NCI-H146 treated with DMSO at 0.1 percent for 48 hours (cell line): ENCODE measurements around the gene SLC43A3.
"Not testable (repeated sequence)": the region's sequence is repeated elsewhere in the genome, so short reads cannot be mapped to it uniquely, and the experiment has no call there.

Source experiments
- DNase-seq: peaks from one replicate; lab custom pipeline; 2025; ENCODE audit not compliant: unreplicated experiment; lab: John Stamatoyannopoulos, UW

Gene SLC43A3

DNA sequence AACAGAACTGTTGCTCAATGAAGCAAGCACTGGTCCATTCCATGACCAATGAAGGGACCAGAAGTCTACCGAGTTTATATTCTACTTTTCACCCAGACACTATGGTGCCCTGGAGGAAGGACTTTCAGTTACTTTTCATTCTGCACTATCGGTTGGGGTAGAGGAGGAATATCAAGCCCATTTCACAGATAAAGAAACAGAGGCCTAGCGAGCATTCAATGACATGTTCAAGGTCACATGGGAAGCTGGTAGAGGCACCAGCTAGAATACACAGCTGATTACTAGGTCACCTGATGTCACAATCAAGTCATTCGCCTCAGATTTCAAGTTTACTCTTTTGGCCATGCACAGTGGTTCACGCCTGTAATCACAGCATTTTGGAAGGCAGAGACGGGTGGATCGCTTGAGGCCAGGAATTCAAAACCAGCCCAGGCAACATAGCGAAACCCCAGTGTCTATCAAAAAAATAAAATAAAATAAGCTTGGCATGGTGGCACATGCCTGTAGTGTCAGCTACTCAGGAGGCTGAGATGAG, 18.9 kb downstream of the SLC43A3 start:
- no peak for DNase-seq

DNA sequence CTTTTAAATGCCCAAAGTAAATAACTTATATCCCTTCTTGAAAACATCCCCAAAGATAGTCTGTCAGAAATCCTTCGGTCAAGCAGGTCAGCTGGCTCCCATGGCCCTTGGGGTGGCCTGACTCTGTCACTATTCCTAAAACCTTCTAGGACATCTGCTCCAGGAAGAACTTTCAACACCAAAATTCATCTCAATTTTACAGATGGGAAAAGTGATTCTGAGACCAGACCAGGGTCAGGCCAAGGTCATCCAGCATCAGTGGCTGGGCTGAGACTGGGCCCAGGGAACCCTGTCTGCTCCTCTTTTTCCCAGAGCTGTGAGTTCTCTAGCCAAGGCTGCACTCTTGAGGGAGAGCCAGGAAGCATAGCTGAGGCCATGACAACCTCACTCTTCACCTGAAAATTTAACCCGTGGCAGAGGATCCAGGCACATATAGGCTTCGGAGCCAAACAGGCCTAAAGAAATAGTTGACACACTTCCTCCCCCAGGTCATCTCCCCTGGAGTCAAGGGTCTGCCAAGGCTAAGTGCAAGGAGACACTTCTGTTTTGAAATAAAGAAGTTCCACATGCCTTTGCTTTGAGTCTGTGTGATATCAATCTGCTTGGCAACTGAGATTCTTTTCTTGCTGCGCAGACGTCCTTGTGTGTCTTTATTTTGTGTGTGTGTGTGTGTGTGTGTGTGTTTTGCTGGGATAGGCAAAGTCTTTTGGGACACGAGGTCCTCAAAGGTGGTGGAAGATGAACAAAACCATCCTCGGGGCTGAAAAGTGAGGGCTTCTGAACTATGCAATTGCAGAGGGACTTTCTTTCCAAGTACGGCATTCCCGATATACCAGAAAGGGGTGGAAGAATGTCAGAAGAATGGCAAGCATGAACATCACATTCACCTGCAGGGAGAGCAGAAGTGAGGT, 19.7 kb downstream of the SLC43A3 start:
- DNase-seq: no peak

DNA sequence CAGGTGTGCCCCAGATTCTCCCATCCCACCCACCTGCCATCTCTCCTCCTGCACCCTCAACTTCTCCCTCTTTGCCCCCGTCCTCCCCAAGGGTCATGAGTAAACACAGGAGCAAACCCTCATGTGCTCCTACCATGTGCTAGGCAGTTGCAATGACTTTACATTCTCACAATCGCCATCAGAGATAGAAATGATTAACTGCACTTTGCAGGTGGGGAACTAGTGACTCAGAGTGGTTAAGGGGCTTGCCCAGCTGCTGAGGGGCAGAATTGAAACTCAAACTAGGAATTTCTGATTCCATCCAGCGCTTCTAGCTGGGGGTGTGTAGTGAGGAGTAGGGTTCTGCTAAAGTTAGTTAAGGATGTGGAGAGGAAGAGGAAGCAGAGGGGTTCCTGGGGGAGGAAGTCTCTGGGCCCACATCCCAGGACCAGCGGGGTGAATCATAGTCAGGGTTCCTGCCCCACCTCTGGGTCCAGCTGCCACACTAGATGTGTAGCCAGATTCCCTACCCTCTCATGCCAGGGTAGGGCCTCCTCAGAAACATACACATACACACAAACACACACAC, 20.5 kb downstream of the SLC43A3 start:
- DNase-seq: no peak

DNA sequence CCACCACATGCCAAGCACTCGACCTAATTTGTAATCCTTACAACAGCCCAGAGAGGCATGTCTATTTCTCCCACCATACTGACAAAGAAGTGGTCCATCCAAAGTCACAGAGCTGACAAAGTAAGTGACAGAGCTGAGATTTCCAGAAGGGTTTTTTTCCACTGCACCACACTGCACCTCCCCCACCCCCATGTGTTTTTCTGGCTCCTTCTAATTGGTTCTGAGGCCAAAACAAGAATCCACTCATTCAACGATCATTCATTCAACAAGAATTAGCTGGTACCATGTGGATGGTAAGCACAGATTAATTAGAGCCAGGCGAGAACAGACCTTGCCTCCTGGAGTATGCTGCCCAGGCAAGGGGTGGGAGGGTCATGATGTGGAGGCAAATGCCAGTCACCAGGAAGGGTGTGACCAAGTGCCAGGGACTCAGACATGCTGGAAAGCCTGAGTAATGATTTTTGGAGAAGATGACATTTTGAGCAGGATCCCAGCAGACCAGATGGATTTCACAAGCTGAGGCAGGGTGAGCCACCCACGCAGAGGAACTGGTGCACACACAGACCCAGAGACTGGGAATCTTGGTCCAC, 21.6 kb downstream of the SLC43A3 start:
- DNase-seq: no peak

DNA sequence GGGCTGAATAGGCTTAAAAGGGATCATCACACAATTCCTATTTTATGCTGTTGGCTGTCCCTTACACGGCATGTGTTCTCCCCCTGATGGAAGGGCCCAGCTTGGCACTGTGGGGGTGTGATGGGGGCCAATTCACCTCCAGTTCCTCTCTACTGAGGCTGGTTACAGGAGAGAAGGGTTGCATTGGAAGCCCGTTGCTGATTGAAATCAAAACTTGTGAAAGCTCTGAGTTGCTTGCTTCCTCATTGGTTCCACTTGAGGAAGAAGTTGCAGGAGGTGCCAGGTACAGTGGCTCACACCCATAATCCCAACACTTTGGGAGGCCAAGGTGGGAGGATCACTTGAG, 23.1 kb downstream of the SLC43A3 start:
- no peak for DNase-seq

DNA sequence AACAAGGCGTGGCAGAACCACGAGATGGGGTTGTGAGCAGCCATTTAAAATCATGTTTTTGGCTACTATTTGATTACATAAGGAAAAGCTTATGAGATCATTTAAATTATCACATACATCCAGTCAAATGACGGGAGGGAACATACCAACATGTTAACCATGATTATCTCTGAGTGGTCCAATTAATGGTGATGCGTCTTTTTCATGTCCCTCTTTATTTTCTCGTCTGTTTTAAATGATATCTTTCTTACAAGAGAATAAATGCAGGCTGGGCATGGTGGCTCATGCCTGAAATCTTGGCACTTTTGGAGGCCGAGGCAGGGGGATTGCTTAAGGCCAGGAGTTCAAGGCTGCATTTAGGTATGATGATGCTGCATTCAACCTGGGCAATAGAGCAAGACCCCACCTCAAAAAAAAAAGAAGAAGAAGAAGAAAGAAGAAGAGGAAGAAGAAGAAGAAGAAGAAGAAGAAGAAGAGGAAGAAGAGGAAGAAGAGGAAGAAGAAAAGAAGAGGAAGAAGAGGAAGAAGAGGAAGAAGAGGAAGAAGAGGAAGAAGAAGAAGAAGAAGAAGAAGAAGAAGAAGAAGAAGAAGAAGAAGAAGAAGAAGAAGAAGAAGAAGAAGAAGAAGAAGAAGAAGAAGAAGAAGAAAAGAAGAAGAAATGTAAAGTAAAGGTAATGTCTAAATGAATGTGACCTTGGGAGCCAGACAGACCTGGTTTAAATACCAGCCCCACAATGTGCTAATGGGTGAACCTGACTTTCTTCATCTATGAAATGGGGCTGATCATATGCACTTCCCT, 23.7 kb downstream of the SLC43A3 start:
- DNase-seq: not testable (repeated sequence)

DNA sequence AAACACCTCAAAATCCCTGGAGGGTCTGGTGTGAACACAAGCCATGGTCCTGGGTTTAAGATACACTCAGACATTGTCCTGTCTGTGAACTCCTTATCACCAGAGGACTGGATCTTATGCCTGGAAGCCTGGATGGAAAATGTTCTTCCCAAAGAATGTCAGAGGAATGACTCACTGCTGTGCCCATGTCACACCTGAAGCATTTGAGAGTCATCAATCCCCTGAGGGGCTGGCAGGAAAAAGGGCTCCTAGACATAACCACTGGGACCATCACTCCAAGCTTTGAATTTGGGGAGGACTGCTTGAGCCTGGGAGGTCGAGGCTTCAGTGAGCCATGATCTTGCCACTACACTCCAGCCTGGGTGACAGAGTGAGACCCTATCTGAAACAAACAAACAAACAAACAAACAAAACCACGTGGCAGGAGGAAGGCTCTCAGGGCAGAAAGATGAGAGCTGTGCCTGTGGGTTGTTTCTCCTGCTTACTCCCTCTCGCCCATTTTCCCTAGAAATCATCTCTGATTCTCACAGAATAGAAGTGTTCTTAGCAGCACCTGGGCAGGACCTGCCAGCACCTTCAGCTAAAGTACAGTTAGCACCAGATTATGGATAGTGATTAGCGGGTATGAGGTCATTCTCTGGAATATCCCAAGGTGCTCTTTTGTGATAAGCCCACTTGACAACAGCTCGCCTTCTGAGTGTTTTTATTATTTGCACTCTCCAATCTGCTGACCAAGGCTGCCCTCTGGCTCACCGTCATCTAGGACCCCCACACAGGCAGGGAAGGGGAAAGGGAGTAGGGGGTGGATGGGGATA, 24.5 kb downstream of the SLC43A3 start:
- DNase-seq: no peak

DNA sequence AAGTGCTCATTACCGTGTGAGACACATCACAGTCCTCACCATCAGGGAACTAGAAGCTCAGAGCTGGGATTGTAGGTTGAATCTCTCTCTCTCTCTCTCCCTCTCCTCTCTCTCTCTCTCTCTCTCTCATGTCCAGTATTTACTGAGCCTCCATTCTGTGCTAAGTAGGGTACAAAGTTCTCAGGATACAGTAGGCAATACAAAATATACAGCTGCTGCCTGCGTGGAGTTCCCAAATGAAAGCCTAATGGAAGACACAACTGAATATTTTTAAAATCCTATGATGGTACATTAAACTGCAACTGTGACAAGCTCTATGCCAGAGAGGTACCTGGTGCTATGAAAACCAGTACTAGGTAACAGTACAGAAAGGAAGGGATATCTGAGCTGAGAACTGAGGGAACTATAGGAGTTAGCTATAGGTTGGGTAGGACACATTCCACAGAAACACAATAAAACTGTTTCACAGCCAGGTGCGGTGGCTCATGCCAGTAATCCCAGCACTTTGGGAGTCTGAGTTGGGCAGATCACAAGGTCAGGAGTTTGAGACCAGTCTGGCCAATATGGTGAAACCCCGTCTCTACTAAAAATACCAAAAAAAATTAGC, 26.8 kb downstream of the SLC43A3 start:
- no peak for DNase-seq

DNA sequence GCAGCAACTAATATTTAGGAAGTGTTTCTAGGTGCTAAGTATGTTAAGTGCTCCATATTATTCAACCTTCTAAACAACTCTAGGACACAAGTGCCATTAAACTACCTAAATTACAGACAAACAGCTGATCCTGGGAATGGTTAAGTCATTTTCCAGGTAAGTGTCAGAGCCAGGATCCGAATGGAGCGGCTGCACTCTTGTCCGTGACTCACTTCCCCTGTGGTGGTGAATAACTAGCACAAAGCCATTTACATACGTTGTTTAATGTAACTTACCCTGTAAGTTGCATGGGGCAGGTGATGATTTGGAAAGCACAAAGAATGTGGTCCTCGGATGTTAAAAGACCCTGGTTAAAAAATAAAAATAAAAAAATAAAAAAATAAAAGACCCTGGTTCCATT, 27.7 kb downstream of the SLC43A3 start:
- no peak for DNase-seq

DNA sequence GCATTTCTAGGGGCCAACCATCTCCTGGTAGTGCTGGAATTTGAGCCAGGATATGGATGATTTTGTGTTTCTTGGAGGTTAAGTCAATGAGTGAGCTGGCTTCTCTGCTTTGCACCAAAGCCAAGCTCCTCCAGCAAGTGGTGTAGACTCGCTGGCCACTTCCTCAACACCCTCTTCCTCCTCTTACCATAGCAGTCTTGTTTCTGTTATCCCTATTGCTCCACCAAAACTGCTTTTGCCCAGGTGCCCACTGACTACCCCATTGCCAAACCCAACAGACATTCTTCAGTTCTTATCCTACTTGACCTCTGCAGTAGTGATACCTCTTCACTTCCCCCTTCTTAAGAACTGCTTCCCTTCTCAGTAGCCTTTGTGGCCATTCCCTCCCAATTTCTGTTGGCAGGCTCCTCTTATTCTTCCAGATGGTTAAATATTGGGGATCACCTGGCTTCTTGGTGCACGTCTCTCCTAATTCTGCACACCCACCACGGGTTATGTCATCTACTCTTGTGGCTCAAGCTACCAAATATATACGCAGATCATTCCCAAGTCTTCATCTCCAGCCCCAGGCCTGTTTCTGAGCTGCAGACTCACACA, 29.4 kb downstream of the SLC43A3 start:
- no peak for DNase-seq

DNA sequence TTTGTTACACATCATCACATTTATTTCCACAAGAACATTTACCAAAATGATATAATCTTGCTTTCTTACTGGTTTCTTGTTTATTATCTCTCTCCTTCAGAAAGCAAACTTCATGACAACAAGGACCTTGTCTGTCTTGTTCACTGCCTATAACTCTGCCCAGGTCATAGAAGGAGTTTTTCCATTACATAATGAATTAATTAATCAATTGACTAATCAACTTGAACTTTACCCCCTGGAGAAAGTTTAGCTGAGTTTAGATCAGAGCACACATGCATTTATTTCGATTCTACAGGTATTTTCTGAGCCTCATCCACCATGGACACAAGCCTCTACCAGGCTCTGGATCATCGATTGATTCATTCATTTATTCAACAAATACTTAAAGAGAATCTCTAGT, 30.2 kb downstream of the SLC43A3 start:
- DNase-seq: no peak

DNA sequence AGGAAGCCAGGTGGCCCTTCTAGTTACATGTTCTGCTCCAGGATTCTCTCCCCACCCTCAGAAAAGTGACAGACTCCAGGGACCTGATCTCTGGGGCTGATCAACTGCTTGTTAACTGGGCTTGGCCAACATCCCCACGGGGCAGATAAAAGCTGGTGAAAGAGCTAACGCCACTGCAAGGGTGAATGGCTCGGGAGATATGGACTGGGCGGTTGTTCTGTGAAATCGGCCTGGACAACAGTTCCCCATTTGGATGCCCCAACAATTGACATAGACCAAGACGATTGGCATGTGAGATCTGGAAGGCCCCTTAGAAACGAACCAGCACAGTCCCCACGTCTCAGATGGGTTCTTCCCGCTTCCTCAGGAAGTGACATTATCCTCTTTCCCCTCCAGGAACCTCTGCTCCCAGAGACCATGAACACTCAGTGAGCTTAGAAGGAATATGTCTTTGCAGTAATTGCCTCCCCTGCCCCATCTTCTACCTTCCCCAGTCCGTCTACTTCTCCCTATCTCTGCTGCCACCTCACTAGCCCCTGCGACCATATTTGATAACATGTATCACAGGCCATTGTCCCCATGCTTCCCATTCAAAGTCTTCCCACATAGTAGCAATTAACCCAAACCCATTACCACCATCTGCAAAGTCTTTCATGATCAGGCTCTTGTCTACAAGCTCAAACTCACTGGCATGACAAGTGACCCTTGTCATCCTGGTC, 30.9 kb downstream of the SLC43A3 start:
- no peak for DNase-seq

DNA sequence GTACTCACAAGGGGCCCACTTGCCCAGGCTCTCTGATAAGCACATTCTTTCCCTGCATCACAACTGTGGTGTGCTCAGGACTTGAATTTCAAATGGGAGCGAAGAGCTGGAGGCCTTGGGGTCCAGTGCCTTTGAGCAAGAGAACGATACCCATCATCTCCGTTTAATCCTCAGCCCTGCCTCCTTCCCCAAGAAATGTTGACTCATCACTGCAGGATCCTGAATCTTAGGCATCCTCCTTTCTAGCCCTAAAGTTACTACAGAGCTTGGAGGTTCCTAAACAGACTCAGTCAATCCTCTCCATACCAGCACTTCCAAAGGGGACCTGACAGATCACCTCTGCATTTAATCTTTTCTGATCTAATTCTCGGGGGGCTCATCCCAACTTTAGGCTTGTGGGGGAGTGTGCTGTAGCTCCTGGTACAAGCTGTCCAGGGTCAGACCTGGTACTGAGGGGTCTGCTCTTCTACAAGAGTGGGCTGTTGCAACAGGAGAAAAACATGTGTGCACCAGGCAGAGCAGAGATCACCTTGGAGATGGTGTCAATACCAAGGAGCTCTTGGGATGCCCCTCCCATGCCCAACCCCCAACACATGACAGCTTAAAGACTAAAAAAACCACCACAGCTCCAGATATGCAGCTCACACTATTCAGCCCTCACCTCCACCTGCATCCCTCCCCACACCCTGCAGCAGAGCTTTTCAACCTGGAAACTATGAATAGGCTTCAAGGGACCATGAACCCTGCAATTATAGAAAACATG, 32.5 kb downstream of the SLC43A3 start:
- no peak for DNase-seq

DNA sequence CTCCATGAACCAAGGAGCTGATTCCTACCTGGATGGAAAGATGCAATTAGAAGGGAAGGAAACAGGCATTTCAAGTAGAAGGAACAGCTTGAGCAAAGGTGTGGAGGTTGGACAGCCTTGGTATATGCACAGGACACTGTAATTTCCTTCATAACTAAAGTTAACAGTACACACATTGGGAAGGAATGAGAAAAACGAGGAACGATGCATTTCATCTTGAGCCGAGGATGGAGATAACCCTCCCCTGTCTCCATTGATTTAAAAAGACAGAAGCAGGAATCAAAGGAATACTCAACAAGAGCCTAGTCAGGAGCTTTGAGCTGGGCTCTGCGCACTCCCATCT, 34.2 kb downstream of the SLC43A3 start:
- DNase-seq: no peak

DNA sequence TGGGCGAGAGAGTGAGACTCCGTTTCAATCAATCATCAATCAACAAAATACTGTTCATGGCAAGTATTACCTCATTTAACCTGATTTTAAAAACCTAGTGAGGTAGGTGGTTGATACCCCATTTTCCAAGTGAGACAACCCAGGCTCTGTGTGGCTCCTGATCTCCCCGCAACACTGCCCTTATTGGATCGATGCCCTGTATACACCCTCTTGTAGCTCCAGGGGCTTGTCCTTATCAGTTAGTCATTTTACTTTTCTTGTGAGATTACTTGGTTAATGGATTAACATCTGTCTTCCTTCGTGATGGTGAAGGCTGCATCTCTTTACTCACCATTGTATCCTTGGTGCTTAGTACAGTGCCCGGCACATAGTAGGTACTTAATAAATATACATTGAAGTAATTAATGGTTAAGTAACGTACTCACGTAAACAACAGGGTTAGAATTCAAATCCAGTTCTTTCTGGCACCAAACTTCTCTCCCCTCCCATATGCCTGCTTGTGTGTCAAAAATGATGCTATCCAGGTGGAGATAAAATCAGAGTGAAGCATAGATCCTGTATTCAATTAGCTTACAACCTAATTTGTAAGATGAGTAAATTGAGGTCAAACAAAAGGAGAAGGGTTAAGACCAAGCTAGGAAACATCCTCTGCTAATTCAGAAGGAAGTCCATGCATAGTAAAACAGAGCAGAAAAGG, 34.7 kb downstream of the SLC43A3 start:
- no peak for DNase-seq

DNA sequence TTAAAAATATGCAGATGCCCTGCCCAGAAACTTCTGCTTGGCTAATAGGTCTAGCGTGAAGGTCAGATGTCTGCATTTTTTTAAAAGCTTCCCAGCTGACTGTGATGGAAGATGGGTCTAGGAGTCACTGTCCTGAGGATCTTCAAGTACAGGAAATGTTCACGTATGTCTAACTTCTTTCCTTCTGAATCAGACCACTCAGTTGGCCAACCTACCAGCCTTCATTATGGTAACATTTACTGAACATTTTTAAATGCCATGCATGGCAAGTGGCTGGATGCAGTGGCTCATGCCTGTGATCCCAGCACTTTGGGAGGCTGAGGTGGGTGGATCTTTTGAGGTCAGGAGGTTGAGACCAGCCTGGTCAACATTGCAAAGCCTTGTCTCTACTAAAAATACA, 35.4 kb downstream of the SLC43A3 start:
- no peak for DNase-seq

DNA sequence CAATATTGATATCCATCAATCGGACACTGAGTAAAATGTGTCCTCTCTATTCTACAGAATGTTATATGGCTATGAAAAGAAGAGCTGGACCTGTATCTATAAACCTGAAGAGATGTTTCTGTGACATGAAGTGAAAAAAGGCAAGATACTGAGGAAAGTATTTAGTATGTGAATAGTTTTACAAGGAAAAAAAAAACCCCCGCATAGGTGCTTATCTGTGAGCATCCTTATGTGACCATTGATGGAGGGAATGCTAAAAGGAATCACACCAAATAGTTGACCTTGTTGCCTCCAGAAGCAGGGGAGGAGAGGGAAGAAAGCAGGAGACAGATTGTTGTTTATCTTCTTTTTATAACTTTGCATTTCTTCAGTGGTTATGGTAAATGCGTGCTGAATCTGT, 35.8 kb downstream of the SLC43A3 start:
- no peak for DNase-seq

DNA sequence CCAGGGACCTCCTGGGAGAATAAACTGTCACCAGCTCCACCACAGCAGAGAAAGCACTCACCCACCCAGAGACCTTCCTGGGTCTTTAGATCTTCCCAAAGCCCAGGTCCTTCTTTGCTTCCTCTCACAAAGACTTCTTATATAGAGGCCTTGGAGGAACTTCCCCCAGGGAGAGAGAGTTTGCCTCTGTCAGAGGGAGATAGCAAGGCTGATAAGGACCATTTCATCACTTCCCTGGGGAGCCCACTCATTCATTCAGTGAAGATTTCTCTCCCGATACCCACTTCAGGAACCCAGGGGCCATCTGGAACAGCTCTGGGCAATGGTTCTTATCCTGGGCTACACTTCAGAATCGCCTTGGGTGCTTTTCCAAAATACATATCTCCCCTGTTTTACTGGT, 36.4 kb downstream of the SLC43A3 start, which contains the start of gene PRG2:
PRG2 (minus strand) TSS at position 116 of the 400 bp plus-strand sequence. CDS start 706 bp downstream, outside the sequence.
- no peak for DNase-seq
